ENCODE results near the gene PLCL2.

The PLCL2 gene

GRCh38 chr3:17089314-17089700, 204.6 kb downstream of the PLCL2 start:
- H3K9ac ChIP-seq (ENCODE audit: low read length): no peak overlapping the region
- no peaks in the 10 kb centered on the region for H4K20me1 ChIP-seq (ENCODE audit: insufficient read depth, low read length)
- no peaks in the 10 kb centered on the region for H3K79me2 ChIP-seq (ENCODE audit: low read length)
- no peaks in the 10 kb centered on the region for H3K27me3 ChIP-seq (ENCODE audit: low read depth, low read length)
- H3K27ac ChIP-seq (ENCODE audit: low read length): no peak overlapping the region
- no peak overlapping the region for H3K4me3 ChIP-seq (ENCODE audit: low read length)
- TF ChIP-seq EZH2phosphoT487 (IDR thresholded peaks at IDR 0.05; ENCODE audit: low read depth): no peak
- TF ChIP-seq CTCF (IDR thresholded peaks at IDR 0.05; ENCODE audit: low read depth, low read length): no peak
- H2AFZ ChIP-seq (ENCODE audit: low read depth, low read length): no peak overlapping the region
- H3K4me2 ChIP-seq (ENCODE audit: low read length): no peak overlapping the region
- no peaks in the 10 kb centered on the region for H3K36me3 ChIP-seq (replicated peaks; ENCODE audit: low read depth, low read length)
- no peaks in the 10 kb centered on the region for H3K4me1 ChIP-seq (ENCODE audit: low read length)
- no peaks in the 10 kb centered on the region for H3K9me3 ChIP-seq (ENCODE audit: insufficient read depth, low read length)

GRCh38 chr3:17090280-17090983, 205.7 kb downstream of the PLCL2 start:
- TF ChIP-seq CTCF (IDR thresholded peaks at IDR 0.05; ENCODE audit: low read depth, low read length): no peak
- TF ChIP-seq EZH2phosphoT487 (IDR thresholded peaks at IDR 0.05; ENCODE audit: low read depth): no peak
- H3K4me3 ChIP-seq (ENCODE audit: low read length): no peak overlapping the region
- no peaks in the 10 kb centered on the region for H3K4me1 ChIP-seq (ENCODE audit: low read length)
- H3K27ac ChIP-seq (ENCODE audit: low read length): no peak overlapping the region
- H4K20me1 ChIP-seq (ENCODE audit: insufficient read depth, low read length): no peaks in the 10 kb centered on the region
- H3K4me2 ChIP-seq (ENCODE audit: low read length): no peak overlapping the region
- H2AFZ ChIP-seq (ENCODE audit: low read depth, low read length): no peak overlapping the region
- no peaks in the 10 kb centered on the region for H3K79me2 ChIP-seq (ENCODE audit: low read length)
- H3K27me3 ChIP-seq (ENCODE audit: low read depth, low read length): no peaks in the 10 kb centered on the region
- H3K9me3 ChIP-seq (ENCODE audit: insufficient read depth, low read length): no peaks in the 10 kb centered on the region
- no peak overlapping the region for H3K9ac ChIP-seq (ENCODE audit: low read length)
- no peaks in the 10 kb centered on the region for H3K36me3 ChIP-seq (replicated peaks; ENCODE audit: low read depth, low read length)

GRCh38 chr3:17091910-17092582, 207.3 kb downstream of the PLCL2 start:
- H3K36me3 ChIP-seq (replicated peaks; ENCODE audit: low read depth, low read length): no peaks in the 10 kb centered on the region
- no peak overlapping the region for H3K27ac ChIP-seq (ENCODE audit: low read length)
- no peak overlapping the region for H3K9ac ChIP-seq (ENCODE audit: low read length)
- no peak overlapping the region for H2AFZ ChIP-seq (ENCODE audit: low read depth, low read length)
- H3K79me2 ChIP-seq (ENCODE audit: low read length): no peaks in the 10 kb centered on the region
- no peaks in the 10 kb centered on the region for H3K9me3 ChIP-seq (ENCODE audit: insufficient read depth, low read length)
- H3K4me1 ChIP-seq (ENCODE audit: low read length): no peaks in the 10 kb centered on the region
- H3K4me3 ChIP-seq (ENCODE audit: low read length): no peak overlapping the region
- H4K20me1 ChIP-seq (ENCODE audit: insufficient read depth, low read length): no peaks in the 10 kb centered on the region
- H3K4me2 ChIP-seq (ENCODE audit: low read length): no peak overlapping the region
- H3K27me3 ChIP-seq (ENCODE audit: low read depth, low read length): no peaks in the 10 kb centered on the region
- no peak for TF ChIP-seq EZH2phosphoT487 (IDR thresholded peaks at IDR 0.05; ENCODE audit: low read depth)
- no peak for TF ChIP-seq CTCF (IDR thresholded peaks at IDR 0.05; ENCODE audit: low read depth, low read length)

- Histone ChIP-seq H2AFZ (ENCODE audit: low read depth, low read length) (no peak overlapping the region), H4K20me1 (ENCODE audit: insufficient read depth, low read length) (no peaks in the 10 kb centered on the region), H3K27ac (ENCODE audit: low read length) (no peak overlapping the region), H3K79me2 (ENCODE audit: low read length) (no peaks in the 10 kb centered on the region), H3K9ac (ENCODE audit: low read length) (no peak overlapping the region), H3K27me3 (ENCODE audit: low read depth, low read length) (no peaks in the 10 kb centered on the region), H3K9me3 (ENCODE audit: insufficient read depth, low read length) (no peaks in the 10 kb centered on the region), H3K4me1 (ENCODE audit: low read length) (no peaks in the 10 kb centered on the region), H3K36me3 (replicated peaks; ENCODE audit: low read depth, low read length) (no peaks in the 10 kb centered on the region), H3K4me3 (ENCODE audit: low read length) (no peak overlapping the region), H3K4me2 (ENCODE audit: low read length) (no peak overlapping the region)
- TF ChIP-seq CTCF (IDR thresholded peaks at IDR 0.05; ENCODE audit: low read depth, low read length) (no peak), EZH2phosphoT487 (IDR thresholded peaks at IDR 0.05; ENCODE audit: low read depth) (no peak)
These were observed 207.8 kb downstream of the PLCL2 start for GRCh38 chr3:17092583-17092933.
